ENCODE results near the gene SLCO1B1. TPM values are rescaled to one million over a fixed set of nuclear protein-coding genes. Genes with fewer than 3 reads are reported as not detected.

Gene SLCO1B1
- total and polyA plus RNA-seq, 10 of the 15 experiments (the other 5 are each of a cell fraction or from before 2014, with no cell fraction given) = 0.15 TPM; not detected in 9

DNA sequence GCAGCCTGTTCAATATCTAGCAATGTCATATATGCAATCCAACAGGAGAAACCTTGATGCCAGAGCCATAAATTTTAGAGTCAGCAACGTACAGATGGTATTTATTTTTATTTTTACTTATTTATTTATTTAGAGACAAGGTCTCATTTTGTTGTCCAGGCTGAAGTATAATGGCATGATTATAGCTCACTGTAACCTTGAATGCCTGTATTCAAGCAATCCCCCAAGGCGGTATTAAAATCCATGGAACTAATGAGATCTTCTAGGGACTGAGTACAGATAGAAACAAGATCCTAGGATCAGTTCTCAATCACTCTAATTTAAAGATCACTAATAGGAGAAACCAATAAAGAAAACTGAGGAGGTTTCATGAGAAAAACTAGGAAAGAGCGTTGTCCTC lies 89.3 kb downstream of the SLCO1B1 start:
- RAD21 ChIA-PET (ENCODE audit: unreplicated experiment) = no interaction called here
- CTCF ChIA-PET = no interaction called here
- Histone ChIP-seq H3K27ac (ENCODE audit: control insufficient read depth, insufficient read depth) (no peak overlapping the region), H3K4me2 (ENCODE audit: control insufficient read depth, insufficient read depth) (no peak overlapping the region), H3K4me3 (no peak overlapping the region), H3K79me2 (ENCODE audit: control insufficient read depth, insufficient read depth, low read length) (no peaks in the 10 kb centered on the region), H3K36me3 (ENCODE audit: control insufficient read depth in 2 of 2, insufficient read depth in 2 of 2, low read length in 1 of 2) (no peaks in the 10 kb centered on the region), H4K20me1 (ENCODE audit: control insufficient read depth, insufficient read depth) (no peaks in the 10 kb centered on the region), H3K4me1 (ENCODE audit: control insufficient read depth, insufficient read depth, low read length) (no peaks in the 10 kb centered on the region), H2AFZ (ENCODE audit: control insufficient read depth, low read depth, low read length) (no peak overlapping the region), H3K9ac (ENCODE audit: control insufficient read depth, insufficient read depth, low read length) (no peak overlapping the region), H3K9me3 (replicated peaks; ENCODE audit: control insufficient read depth, insufficient read depth, low read length) (no peaks in the 10 kb centered on the region), H3K27me3 (replicated peaks in 1 of 2; ENCODE audit: control insufficient read depth in 2 of 2, insufficient read depth in 2 of 2, low read length in 1 of 2) (no peaks in the 10 kb centered on the region)
- ATAC-seq (no peak), FAIRE-seq (no peak), DNase-seq (ENCODE audit: low read depth, low spot score) (no peak)
- 46% methylated on average over 3 of the region's 3 CpGs for WGBS (ENCODE audit: insufficient coverage, insufficient replicate concordance, low lambda C conversion rate, missing lambda C conversion rate)
- in situ Hi-C loops (cut with MboI) (no loop called here), intact Hi-C loops (cut with micrococcal nuclease; ENCODE audit: unreplicated experiment) (no loop called here)
- SMC1A ChIA-PET (ENCODE audit: uncharacterized antibody, unreplicated experiment) = no interaction called here
- POLR2A ChIA-PET = no interaction called here
- no TSS peak for BruUV-seq (replicated peaks)
- TF ChIP-seq SP1 (IDR thresholded peaks at IDR 0.05; ENCODE audit: low read depth, low read length) = no peak
- no peak for TF ChIP-seq MYB (IDR thresholded peaks at IDR 0.05; ENCODE audit: borderline replicate concordance, low read depth, low read length)
- no peak for TF ChIP-seq NFYB (IDR thresholded peaks at IDR 0.05; ENCODE audit: insufficient read depth, low read depth, low read length)
- TF ChIP-seq, protein P1, sequence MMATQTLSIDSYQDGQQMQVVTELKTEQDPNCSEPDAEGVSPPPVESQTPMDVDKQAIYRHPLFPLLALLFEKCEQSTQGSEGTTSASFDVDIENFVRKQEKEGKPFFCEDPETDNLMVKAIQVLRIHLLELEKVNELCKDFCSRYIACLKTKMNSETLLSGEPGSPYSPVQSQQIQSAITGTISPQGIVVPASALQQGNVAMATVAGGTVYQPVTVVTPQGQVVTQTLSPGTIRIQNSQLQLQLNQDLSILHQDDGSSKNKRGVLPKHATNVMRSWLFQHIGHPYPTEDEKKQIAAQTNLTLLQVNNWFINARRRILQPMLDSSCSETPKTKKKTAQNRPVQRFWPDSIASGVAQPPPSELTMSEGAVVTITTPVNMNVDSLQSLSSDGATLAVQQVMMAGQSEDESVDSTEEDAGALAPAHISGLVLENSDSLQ (IDR thresholded peaks at IDR 0.05) = no peak
- TF ChIP-seq ZBED1 (IDR thresholded peaks at IDR 0.05; ENCODE audit: borderline replicate concordance) = no peak
- TF ChIP-seq RELA (IDR thresholded peaks at IDR 0.05; ENCODE audit: borderline replicate concordance, partially characterized antibody) = no peak
- TF ChIP-seq, protein P2, sequence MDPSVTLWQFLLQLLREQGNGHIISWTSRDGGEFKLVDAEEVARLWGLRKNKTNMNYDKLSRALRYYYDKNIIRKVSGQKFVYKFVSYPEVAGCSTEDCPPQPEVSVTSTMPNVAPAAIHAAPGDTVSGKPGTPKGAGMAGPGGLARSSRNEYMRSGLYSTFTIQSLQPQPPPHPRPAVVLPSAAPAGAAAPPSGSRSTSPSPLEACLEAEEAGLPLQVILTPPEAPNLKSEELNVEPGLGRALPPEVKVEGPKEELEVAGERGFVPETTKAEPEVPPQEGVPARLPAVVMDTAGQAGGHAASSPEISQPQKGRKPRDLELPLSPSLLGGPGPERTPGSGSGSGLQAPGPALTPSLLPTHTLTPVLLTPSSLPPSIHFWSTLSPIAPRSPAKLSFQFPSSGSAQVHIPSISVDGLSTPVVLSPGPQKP (IDR thresholded peaks at IDR 0.05; ENCODE audit: low read depth, low read length) = no peak
- no peak for TF ChIP-seq SMAD1 (IDR thresholded peaks at IDR 0.05; ENCODE audit: low read depth, partially characterized antibody)
- TF ChIP-seq, protein P3, sequence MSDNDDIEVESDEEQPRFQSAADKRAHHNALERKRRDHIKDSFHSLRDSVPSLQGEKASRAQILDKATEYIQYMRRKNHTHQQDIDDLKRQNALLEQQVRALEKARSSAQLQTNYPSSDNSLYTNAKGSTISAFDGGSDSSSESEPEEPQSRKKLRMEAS (IDR thresholded peaks at IDR 0.05; ENCODE audit: low read depth, low read length) = no peak
- no peak for TF ChIP-seq TCF12 (IDR thresholded peaks at IDR 0.05; ENCODE audit: low read depth, low read length)
- no peak for TF ChIP-seq NFYA (IDR thresholded peaks at IDR 0.05; ENCODE audit: borderline replicate concordance, low read depth, low read length)
- TF ChIP-seq, protein P4, sequence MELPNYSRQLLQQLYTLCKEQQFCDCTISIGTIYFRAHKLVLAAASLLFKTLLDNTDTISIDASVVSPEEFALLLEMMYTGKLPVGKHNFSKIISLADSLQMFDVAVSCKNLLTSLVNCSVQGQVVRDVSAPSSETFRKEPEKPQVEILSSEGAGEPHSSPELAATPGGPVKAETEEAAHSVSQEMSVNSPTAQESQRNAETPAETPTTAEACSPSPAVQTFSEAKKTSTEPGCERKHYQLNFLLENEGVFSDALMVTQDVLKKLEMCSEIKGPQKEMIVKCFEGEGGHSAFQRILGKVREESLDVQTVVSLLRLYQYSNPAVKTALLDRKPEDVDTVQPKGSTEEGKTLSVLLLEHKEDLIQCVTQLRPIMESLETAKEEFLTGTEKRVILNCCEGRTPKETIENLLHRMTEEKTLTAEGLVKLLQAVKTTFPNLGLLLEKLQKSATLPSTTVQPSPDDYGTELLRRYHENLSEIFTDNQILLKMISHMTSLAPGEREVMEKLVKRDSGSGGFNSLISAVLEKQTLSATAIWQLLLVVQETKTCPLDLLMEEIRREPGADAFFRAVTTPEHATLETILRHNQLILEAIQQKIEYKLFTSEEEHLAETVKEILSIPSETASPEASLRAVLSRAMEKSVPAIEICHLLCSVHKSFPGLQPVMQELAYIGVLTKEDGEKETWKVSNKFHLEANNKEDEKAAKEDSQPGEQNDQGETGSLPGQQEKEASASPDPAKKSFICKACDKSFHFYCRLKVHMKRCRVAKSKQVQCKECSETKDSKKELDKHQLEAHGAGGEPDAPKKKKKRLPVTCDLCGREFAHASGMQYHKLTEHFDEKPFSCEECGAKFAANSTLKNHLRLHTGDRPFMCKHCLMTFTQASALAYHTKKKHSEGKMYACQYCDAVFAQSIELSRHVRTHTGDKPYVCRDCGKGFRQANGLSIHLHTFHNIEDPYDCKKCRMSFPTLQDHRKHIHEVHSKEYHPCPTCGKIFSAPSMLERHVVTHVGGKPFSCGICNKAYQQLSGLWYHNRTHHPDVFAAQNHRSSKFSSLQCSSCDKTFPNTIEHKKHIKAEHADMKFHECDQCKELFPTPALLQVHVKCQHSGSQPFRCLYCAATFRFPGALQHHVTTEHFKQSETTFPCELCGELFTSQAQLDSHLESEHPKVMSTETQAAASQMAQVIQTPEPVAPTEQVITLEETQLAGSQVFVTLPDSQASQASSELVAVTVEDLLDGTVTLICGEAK (IDR thresholded peaks at IDR 0.05; ENCODE audit: borderline replicate concordance) = no peak

All from GM12878 (cell line).